Muscle layer of duodenum (tissue), 2 donors: ENCODE data around the gene SPATA20.

Experiments
- H3K27ac ChIP-seq: one replicate; pipeline ENCODE4 v1.7.0; 2013; ENCODE audit warnings: mild to moderate bottlenecking, low read length
- H3K27me3 ChIP-seq: one replicate; pipeline ENCODE4 v1.7.0; 2013; ENCODE audit warnings: low read depth, mild to moderate bottlenecking, control low read depth, low read length
- H3K36me3 ChIP-seq, 2 donors: one replicate each; pipeline ENCODE4 v1.7.0; 2013; ENCODE audit warnings: low read length in 2 of 2, control low read depth in 1 of 2, mild to moderate bottlenecking in 1 of 2; ENCODE audit not compliant: insufficient read depth in 2 of 2, control insufficient read depth in 1 of 2
- H3K4me1 ChIP-seq, 2 donors: one replicate each; pipeline ENCODE4 v1.7.0; 2013; ENCODE audit warnings: low read length in 2 of 2, mild to moderate bottlenecking in 2 of 2, control low read depth in 1 of 2, moderate library complexity in 1 of 2; ENCODE audit not compliant: insufficient read depth in 2 of 2, control insufficient read depth in 1 of 2
- H3K4me3 ChIP-seq, 2 donors: one replicate each; pipeline ENCODE4 v1.7.0; 2013; ENCODE audit warnings: low read length in 2 of 2, low read depth in 1 of 2, mild to moderate bottlenecking in 1 of 2
- H3K9me3 ChIP-seq, 2 donors: one replicate each; pipeline ENCODE4 v1.7.0; 2013; ENCODE audit warnings: low read length in 2 of 2, control low read depth in 1 of 2, mild to moderate bottlenecking in 1 of 2; ENCODE audit not compliant: control insufficient read depth in 1 of 2
- donor health status: healthy.

SPATA20 gene

DNA sequence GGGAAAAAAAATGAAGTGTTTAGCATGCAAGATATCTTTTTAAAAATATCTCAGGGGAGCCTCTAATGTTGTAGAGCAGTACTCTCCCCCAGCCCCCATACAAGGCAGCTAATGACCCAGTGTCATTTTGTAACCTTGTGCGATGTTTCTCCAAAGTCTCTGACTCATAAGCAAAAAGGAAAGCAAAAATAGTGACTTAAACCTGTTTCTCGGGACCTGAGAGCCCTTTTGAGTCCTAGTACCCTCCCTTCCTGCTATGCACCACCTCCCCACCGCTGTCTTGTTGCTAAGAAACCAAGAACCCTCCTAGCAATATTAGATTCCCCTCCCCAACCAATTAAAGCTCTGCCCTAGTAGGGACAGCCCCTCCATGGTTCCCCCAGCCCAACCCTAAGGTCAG is 35.9 kb upstream of the SPATA20 start:
- Histone ChIP-seq H3K36me3 (no peaks in the 10 kb centered on the region), H3K27ac (no peak overlapping the region), H3K4me1 (peaks cover 7 to 8% of the 10 kb centered on the region in 2 donors), H3K9me3 (no peaks in the 10 kb centered on the region), H3K4me3 (no peak overlapping the region), H3K27me3 (no peaks in the 10 kb centered on the region)

DNA sequence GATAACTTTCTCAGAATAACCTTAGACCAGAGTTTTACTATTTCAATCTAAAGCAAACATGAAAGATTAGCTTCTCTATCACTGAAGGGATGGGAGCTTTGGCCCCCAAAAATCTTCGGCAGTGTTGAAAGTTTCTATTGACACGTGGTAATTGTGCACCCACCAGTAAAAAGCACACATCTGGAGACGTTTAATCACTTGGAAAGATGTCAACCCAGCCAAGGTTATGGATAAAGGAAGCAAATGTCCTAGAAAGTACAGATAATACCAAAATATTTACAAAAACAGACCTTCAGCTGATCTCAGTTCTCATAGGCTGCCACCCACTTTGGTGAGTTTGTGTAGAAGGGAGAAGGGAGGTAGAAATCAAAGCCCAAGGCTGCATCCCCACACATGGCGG is 33.5 kb upstream of the SPATA20 start:
- no peak overlapping the region for H3K27ac ChIP-seq
- H3K27me3 ChIP-seq = no peaks in the 10 kb centered on the region
- H3K36me3 ChIP-seq = no peaks in the 10 kb centered on the region
- H3K4me3 ChIP-seq = no peak overlapping the region
- peaks cover 7 to 8% of the 10 kb centered on the region in 2 donors for H3K4me1 ChIP-seq
- no peaks in the 10 kb centered on the region for H3K9me3 ChIP-seq

DNA sequence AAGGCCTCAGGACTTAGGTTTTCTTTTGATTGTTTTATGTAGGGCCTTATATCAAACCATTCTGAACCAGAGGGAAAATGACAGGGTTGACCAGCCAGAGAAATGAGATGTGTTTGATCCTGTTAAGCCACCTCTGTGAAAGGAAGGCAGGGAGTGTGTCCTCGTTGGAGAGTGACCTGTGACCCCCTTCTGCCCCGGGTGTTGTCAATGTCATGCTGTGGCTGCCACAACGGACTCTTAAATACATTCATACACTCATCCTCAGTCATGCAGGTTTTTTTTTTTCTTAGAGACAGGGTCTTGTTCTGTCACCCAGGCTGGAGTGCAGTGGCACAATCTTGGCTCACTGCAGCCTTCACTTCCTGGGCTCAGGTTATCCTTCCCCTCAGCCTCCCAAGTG is 32.6 kb upstream of the SPATA20 start:
- Histone ChIP-seq H3K4me3 (no peak overlapping the region), H3K27ac (no peak overlapping the region)

DNA sequence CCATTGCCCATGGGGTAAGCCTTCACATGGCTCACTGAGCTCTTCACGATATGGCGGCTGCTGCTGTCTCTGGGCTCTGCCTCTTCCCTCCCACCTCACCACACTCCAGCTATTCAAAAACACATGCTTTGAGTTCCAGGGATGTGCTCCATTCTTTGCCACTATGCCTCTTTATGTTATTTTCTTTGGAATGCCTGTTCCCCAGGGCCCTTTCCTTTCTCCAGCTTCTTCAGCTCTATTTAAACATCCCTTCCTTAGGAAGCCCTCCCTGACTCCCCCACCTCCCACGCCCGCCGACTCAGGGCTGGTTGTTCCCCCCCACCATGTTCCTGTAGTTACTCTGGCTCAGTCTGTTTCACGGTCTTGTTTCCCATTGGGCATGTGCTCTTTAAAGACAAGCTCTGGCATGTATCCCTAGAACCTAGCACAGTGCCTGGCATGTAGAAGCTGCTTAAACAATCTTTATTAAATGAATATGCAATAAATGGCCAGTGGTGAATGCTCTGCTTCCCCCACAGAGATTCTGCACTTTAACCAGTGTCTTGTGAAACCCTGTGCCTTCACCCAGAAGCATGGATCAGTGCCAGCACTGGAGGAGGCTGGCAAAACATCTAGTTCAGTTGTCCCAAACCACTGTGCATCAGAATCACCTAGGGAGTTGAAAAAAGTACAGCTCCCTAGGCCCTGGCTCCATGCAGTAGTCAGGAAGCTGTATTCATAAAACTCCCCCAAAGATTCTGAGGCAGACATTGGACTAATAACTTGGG is 31.9 kb upstream of the SPATA20 start:
- Histone ChIP-seq H3K27ac (no peak overlapping the region), H3K36me3 (no peaks in the 10 kb centered on the region), H3K4me1 (peaks cover 0 to 3% of the 10 kb centered on the region in 2 donors), H3K4me3 (no peak overlapping the region), H3K9me3 (no peaks in the 10 kb centered on the region), H3K27me3 (no peaks in the 10 kb centered on the region)

More for the DNA sequence above, 32.6 kb upstream of the SPATA20 start:
- Histone ChIP-seq H3K36me3 (no peaks in the 10 kb centered on the region), H3K4me1 (peaks cover 0 to 3% of the 10 kb centered on the region in 2 donors), H3K9me3 (no peaks in the 10 kb centered on the region), H3K27me3 (no peaks in the 10 kb centered on the region)

DNA sequence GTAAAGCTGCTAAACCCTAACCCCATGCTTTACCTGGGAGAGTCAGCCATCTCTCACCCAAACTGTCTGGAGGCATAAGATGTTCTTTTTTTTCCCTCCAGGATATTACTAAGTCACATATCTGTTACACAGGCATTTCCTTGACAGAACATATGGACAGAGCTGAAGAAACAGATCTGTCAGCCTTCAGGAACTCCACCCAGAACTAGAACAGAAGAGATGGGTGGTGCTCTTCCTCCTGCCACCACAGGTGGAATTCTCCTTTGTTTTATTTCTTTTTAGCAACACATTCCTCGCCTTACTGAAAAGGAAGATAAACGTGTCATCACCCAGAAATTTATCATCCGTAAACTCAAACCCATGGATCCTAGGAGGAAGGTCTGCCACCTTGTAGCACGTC is 30.0 kb upstream of the SPATA20 start:
- Histone ChIP-seq H3K36me3 (no peaks in the 10 kb centered on the region), H3K27ac (no peak overlapping the region), H3K4me1 (peaks cover 0 to 3% of the 10 kb centered on the region in 2 donors), H3K4me3 (no peak overlapping the region), H3K27me3 (no peaks in the 10 kb centered on the region), H3K9me3 (no peaks in the 10 kb centered on the region)

DNA sequence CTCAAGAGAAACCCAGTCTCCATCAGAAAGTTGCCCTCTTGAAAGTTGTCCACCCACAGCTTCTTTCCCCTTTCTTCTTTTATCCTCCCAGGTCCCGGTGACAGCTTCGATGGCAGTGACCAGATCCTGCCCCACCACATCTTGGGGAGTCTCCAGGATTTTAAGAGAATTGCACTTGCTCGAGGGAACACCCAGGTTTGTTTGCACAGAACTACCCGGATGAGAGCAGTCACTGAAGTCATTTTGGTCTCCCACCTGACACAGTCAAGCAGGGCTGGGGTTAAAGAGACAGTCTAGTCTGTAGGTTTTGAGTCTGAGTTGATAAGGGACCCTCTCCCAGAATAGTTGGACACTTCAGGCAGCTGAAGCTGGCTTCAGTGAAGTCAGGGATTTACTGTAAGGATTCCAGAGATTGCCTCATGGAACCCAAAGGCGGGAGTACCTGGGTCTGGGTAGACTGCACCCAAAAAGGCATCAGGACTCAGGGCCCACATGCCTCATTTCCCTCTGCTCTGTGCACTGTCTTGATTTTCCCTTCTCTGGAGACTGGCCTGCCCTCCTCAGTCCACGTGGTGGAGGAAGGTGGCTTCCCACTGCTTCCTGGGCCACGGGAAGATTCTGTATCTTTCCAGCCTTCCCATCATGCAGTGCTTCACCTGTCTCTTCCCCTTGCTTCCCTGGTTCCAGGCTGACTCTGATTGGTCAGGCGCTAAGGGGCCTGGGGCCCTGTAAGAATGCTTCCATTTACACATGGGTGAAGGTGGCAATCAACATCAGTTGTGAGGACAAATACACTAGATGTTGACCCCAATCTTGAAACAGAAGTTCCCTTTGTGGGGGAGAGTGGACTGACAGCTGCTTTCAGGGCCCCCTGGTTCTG is 29.2 kb upstream of the SPATA20 start:
- Histone ChIP-seq H3K9me3 (no peaks in the 10 kb centered on the region), H3K4me1 (peaks cover 0 to 3% of the 10 kb centered on the region in 2 donors), H3K27me3 (no peaks in the 10 kb centered on the region), H3K4me3 (no peak overlapping the region), H3K27ac (no peak overlapping the region), H3K36me3 (no peaks in the 10 kb centered on the region)

DNA sequence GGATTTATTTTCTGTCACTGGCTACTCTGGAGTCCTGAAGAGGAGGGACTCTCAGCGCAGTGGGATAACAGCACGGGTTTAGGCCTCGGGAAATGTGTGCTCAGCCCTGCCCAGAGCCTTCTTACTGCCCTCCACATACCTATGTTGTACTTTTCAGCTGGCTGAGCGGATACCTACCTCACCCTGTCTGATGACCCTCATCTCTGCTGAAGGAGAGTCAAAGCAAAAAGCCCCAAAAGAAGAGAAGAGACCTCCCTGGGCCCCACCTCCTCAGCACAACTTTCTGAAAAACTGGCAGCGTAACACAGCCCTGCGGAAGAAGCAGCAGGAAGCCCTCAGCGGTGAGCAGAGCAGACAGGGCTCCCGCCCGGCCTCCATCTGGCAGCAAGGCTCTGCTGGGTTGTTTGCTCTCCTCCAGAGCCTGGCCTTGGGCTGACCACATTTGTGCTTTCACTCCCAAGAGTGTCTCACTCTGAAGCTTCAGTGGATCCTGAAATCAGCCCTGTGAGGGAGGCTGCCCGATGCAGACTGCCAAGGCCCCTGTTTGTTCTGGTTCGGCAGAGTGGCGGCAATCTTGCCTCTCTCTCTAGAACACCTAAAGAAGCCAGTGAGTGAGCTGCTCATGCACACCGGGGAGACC is 28.5 kb upstream of the SPATA20 start:
- no peak overlapping the region for H3K27ac ChIP-seq

DNA sequence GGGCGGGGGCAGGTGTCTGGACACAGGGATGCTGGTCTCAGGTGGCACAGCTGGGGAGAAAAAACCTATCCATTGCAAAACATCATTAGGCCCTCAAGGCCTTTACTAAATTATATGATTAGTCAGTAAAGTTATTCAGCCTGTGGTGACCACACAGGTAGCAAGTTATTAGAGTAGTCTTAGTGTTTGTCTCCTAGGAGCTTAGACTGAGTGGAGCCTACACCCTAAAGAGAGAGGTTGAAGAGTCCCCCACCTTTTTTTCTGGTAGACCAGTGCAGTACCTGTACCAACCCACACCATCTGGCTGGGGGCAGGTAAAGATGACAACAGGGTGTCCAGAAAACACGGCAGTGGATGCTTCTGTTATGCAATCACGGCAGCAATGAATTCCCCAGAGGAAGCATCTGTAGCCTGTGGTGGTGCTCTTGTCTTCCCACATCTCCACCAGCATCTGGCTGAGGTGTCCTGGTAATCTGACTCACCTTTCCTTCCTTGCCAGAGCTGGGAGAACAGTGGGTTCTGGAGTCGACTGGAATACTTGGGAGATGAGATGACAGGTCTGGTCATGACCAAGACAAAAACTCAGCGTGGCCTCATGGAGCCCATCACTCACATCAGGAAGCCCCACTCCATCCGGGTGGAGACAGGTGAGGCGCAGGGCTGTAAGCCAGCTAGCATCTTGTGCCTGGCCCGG is 27.7 kb upstream of the SPATA20 start:
- Histone ChIP-seq H3K36me3 (no peaks in the 10 kb centered on the region), H3K4me3 (no peak overlapping the region), H3K9me3 (no peaks in the 10 kb centered on the region), H3K27me3 (no peaks in the 10 kb centered on the region), H3K4me1 (peaks cover 0 to 3% of the 10 kb centered on the region in 2 donors), H3K27ac (no peak overlapping the region)

More for the DNA sequence above, 28.5 kb upstream of the SPATA20 start:
- Histone ChIP-seq H3K36me3 (no peaks in the 10 kb centered on the region), H3K27me3 (no peaks in the 10 kb centered on the region), H3K9me3 (no peaks in the 10 kb centered on the region), H3K4me3 (no peak overlapping the region), H3K4me1 (peaks cover 0 to 3% of the 10 kb centered on the region in 2 donors)

DNA sequence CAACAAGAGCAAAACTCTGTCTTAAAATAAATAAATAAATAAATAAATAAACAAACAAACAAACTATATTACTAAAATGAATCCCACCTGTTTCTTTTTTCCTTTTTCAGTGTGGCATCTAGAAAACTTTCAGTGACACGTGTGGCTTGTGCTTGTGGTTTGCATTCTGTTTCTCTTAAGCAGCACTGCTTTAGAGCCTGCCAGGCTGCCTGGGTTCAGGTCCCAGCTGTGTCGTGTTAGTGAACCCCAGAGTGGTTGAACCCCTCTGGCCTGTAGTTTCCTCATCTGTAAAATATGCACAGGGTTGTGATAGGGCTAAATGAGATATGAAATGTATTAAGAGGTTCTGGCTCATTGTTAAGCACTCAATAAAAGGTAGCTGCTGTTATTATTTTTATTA is 26.5 kb upstream of the SPATA20 start:
- Histone ChIP-seq H3K27ac (no peak overlapping the region), H3K27me3 (no peaks in the 10 kb centered on the region)

DNA sequence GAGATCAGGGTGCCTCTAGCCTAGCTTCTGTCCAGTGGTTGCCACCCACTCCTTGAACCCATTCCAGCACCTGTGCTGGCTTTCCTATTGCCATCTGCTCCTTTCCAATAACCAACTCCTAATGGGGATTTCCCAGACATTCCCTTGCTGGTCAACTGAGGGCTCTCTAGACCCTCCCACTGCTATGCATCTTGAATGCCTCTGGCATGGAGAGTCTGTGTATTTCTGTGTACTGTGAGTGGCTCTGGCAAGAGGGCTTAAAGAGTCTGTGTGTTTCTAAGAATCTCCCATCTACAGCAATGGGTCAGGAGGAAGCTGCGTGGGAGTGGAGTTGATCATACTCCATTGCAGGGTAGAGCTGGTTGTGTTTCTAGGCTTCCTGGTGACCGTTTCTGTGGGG is 25.5 kb upstream of the SPATA20 start:
- no peak overlapping the region for H3K27ac ChIP-seq
- no peaks in the 10 kb centered on the region for H3K4me1 ChIP-seq
- no peaks in the 10 kb centered on the region for H3K36me3 ChIP-seq
- H3K9me3 ChIP-seq = no peaks in the 10 kb centered on the region
- H3K4me3 ChIP-seq = no peak overlapping the region
- H3K27me3 ChIP-seq = no peaks in the 10 kb centered on the region

More for the DNA sequence above, 26.5 kb upstream of the SPATA20 start:
- no peaks in the 10 kb centered on the region for H3K4me1 ChIP-seq
- no peaks in the 10 kb centered on the region for H3K36me3 ChIP-seq
- no peak overlapping the region for H3K4me3 ChIP-seq
- H3K9me3 ChIP-seq = no peaks in the 10 kb centered on the region

DNA sequence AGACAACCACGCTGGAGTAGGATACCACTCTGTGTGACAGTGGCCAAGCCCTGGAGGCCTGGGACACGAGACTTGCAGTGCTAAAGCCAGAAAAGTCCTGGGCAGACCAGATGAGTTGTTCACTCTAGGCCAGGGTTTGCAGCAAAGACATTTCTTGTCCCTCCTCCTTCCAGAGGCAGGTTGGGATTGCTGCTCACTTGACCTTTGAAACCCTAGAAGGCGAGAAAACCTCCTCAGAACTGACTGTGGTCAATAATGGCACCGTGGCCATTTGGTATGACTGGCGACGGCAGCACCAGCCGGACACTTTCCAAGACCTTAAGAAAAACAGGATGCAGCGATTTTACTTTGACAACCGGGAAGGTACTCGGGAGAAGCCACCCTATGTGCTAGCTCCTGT is 24.2 kb upstream of the SPATA20 start:
- Histone ChIP-seq H3K4me1 (no peaks in the 10 kb centered on the region), H3K36me3 (no peaks in the 10 kb centered on the region), H3K4me3 (no peak overlapping the region), H3K27ac (no peak overlapping the region), H3K9me3 (no peaks in the 10 kb centered on the region), H3K27me3 (no peaks in the 10 kb centered on the region)
